H9 (cell line): ENCODE measurements around the gene ZDHHC1. TPM values are rescaled to one million over a fixed set of nuclear protein-coding genes. Genes with fewer than 3 reads are reported as not detected.

Experiments
- DNase-seq: peaks from one replicate; pipeline ENCODE4 v3.0.0-alpha.2; 2017
- H2AFZ ChIP-seq: one replicate; pipeline ENCODE4 v1.6.1; 2013; ENCODE audit warnings: mild to moderate bottlenecking, low read length, control low read depth, moderate library complexity
- H2AK5ac ChIP-seq: 2 replicates; pipeline ENCODE4 v1.6.1; 2013; ENCODE audit warnings: low read length, control low read depth, mixed read lengths; ENCODE audit not compliant: insufficient read length
- H2BK120ac ChIP-seq: one replicate; pipeline ENCODE4 v1.6.1; 2013; ENCODE audit warnings: low read depth, mild to moderate bottlenecking, low read length, control low read depth, inconsistent platforms; ENCODE audit not compliant: poor library complexity, severe bottlenecking
- H2BK12ac ChIP-seq: 2 replicates; pipeline ENCODE4 v1.6.1; 2013; ENCODE audit warnings: low read length, control low read depth, mixed read lengths, low read depth; ENCODE audit not compliant: insufficient read length
- H2BK15ac ChIP-seq: 2 replicates; pipeline ENCODE4 v1.6.1; 2013; ENCODE audit warnings: low read depth, low read length, control low read depth
- H2BK20ac ChIP-seq: one replicate; pipeline ENCODE4 v1.6.1; 2013; ENCODE audit warnings: low read depth, mild to moderate bottlenecking, low read length, control low read depth, inconsistent platforms; ENCODE audit not compliant: poor library complexity, severe bottlenecking
- H2BK5ac ChIP-seq: 2 replicates; pipeline ENCODE4 v1.6.1; 2013; ENCODE audit warnings: low read length, control low read depth, mixed read lengths; ENCODE audit not compliant: insufficient read length
- H3K14ac ChIP-seq: 2 replicates; pipeline ENCODE4 v1.6.1; 2013; ENCODE audit warnings: low read length, control low read depth; ENCODE audit not compliant: insufficient read depth
- H3K18ac ChIP-seq: 2 replicates; pipeline ENCODE4 v1.6.1; 2013; ENCODE audit warnings: low read depth, mild to moderate bottlenecking, mixed read lengths, low read length, control low read depth; ENCODE audit not compliant: insufficient read length
- H3K23ac ChIP-seq: 2 replicates; pipeline ENCODE4 v1.6.1; 2013; ENCODE audit warnings: low read length, control low read depth, mixed read lengths, low read depth; ENCODE audit not compliant: insufficient read length
- H3K23me2 ChIP-seq: 2 replicates; pipeline ENCODE4 v1.6.1; 2013; ENCODE audit warnings: low read depth, mild to moderate bottlenecking, mixed read lengths, low read length, control low read depth; ENCODE audit not compliant: insufficient read length, poor library complexity, severe bottlenecking
- H3K27ac ChIP-seq: 2 replicates; pipeline ENCODE4 v1.5.1; 2013; ENCODE audit warnings: low read length, control low read depth, mixed read lengths, low read depth; ENCODE audit not compliant: insufficient read length
- H3K27me3 ChIP-seq: 2 replicates; pipeline ENCODE4 v1.6.1; 2013; ENCODE audit warnings: low read length, control low read depth, inconsistent platforms; ENCODE audit not compliant: insufficient read depth
- H3K4ac ChIP-seq: 2 replicates; pipeline ENCODE4 v1.6.1; 2013; ENCODE audit warnings: low read depth, mild to moderate bottlenecking, control low read depth, inconsistent platforms, low read length, moderate library complexity
- H3K4me1 ChIP-seq: 2 replicates; pipeline ENCODE4 v1.6.1; 2013; ENCODE audit warnings: low read length, control low read depth, inconsistent platforms; ENCODE audit not compliant: insufficient read depth
- H3K4me2 ChIP-seq: 2 replicates; pipeline ENCODE4 v1.6.1; 2013; ENCODE audit warnings: low read length, control low read depth, mixed read lengths; ENCODE audit not compliant: insufficient read length, insufficient read depth
- H3K56ac ChIP-seq: 2 replicates; pipeline ENCODE4 v1.6.1; 2013; ENCODE audit warnings: low read depth, mild to moderate bottlenecking, mixed read lengths, low read length, control low read depth; ENCODE audit not compliant: insufficient read length
- H3K79me1 ChIP-seq: 2 replicates; pipeline ENCODE4 v1.6.1; 2013; ENCODE audit warnings: low read depth, mild to moderate bottlenecking, moderate library complexity, low read length, control low read depth, inconsistent platforms; ENCODE audit not compliant: insufficient read depth, poor library complexity, severe bottlenecking
- H3K79me2 ChIP-seq: 2 replicates; pipeline ENCODE4 v1.6.1; 2013; ENCODE audit warnings: low read length, control low read depth, inconsistent platforms; ENCODE audit not compliant: insufficient read depth
- H3K9ac ChIP-seq: 2 replicates; pipeline ENCODE4 v1.6.1; 2013; ENCODE audit warnings: low read length, control low read depth, mixed read lengths; ENCODE audit not compliant: insufficient read length; ENCODE audit errors: extremely low read depth
- H3K9me3 ChIP-seq: one replicate; pipeline ENCODE4 v1.6.1; 2013; ENCODE audit warnings: low read depth, low read length, inconsistent platforms; ENCODE audit not compliant: control insufficient read depth
- H3T11ph ChIP-seq: one replicate; pipeline ENCODE4 v1.6.1; 2013; ENCODE audit warnings: mild to moderate bottlenecking, low read length, control low read depth, inconsistent platforms
- H4K20me1 ChIP-seq: one replicate; pipeline ENCODE4 v1.6.1; 2013; ENCODE audit not compliant: control insufficient read depth, insufficient read length, insufficient read depth
- H4K5ac ChIP-seq: 2 replicates; pipeline ENCODE4 v1.6.1; 2013; ENCODE audit warnings: low read depth, mild to moderate bottlenecking, mixed read lengths, low read length, control low read depth; ENCODE audit not compliant: insufficient read length
- H4K8ac ChIP-seq: replicated peaks from 2 replicates; pipeline ENCODE4 v1.6.1; 2013; ENCODE audit warnings: low read length, control low read depth, mixed read lengths, low read depth; ENCODE audit not compliant: insufficient read length
- H4K91ac ChIP-seq: 2 replicates; pipeline ENCODE4 v1.6.1; 2013; ENCODE audit warnings: low read depth, mild to moderate bottlenecking, moderate library complexity, mixed read lengths, low read length, control low read depth; ENCODE audit not compliant: insufficient read length
- H3K27ac Mint-ChIP-seq, 3 experiments: 2 replicates in 2 of 3; 3 replicates in 1 of 3; pipeline ENCODE4 v1.8.0; 2020 to 2021; ENCODE audit warnings: mixed read lengths in 3 of 3, mild to moderate bottlenecking in 1 of 3, moderate library complexity in 1 of 3
- H3K27me3 Mint-ChIP-seq: 2 replicates; pipeline ENCODE4 v1.8.0; 2021; ENCODE audit warnings: low read depth, mild to moderate bottlenecking, moderate library complexity, mixed read lengths
- H3K36me3 Mint-ChIP-seq, 3 experiments: 2 replicates in 2 of 3; 3 replicates in 1 of 3; pipeline ENCODE4 v1.8.0; 2020 to 2021; ENCODE audit warnings: low read depth in 3 of 3, mixed read lengths in 3 of 3; ENCODE audit not compliant: insufficient read depth in 1 of 3
- H3K4me1 Mint-ChIP-seq, 2 experiments: 2 replicates each; pipeline ENCODE4 v1.8.0; 2020; ENCODE audit warnings: mixed read lengths in 2 of 2
- H3K4me3 Mint-ChIP-seq, 2 experiments: 2 replicates in 1 of 2; 3 replicates in 1 of 2; pipeline ENCODE4 v1.8.0; 2020 to 2021; ENCODE audit warnings: mild to moderate bottlenecking in 2 of 2, mixed read lengths in 2 of 2, moderate library complexity in 1 of 2
- H3K9me3 Mint-ChIP-seq, 2 experiments: 2 replicates in 1 of 2; 3 replicates in 1 of 2; pipeline ENCODE4 v1.8.0; 2020; ENCODE audit warnings: mild to moderate bottlenecking in 2 of 2, mixed read lengths in 2 of 2, moderate library complexity in 1 of 2
- CTCF ChIP-seq: fragments of 200-600 bp; sonication (generic); conservative IDR thresholded peaks from 3 replicates; pipeline ENCODE4 v1.8.0; 2021; ENCODE audit warnings: antibody characterized with exemption, mild to moderate bottlenecking
- WGBS: extraction: QIAGEN DNeasy Blood & Tissue Kit; methylation state at CpG from one replicate; pipeline ENCODE4 v1.1.7; 2013; ENCODE audit warnings: missing lambda C conversion rate, low lambda C conversion rate, mixed read lengths; ENCODE audit not compliant: insufficient read length; ENCODE audit errors: extremely low coverage; 5-methylcytosine and 5-hydroxymethylcytosine counted together
- total RNA-seq: library from RNA; stranded (reverse); gene quantifications from 2 replicates; pipeline ENCODE4 v1.2.1, GENCODE V29; 2021

The ZDHHC1 gene
- total RNA-seq, 1 experiment from 2014 or later = 3.7 TPM

GRCh38 chr16:67419931-67420330, 3.7 kb upstream of the ZDHHC1 start:
- Histone ChIP-seq H2AFZ (no peak overlapping the region), H2AK5ac (no peak overlapping the region), H3K79me1 (no peaks in the 10 kb centered on the region), H3K23ac (no peak overlapping the region), H3K9me3 (no peaks in the 10 kb centered on the region), H4K5ac (no peak overlapping the region), H3K18ac (no peak overlapping the region), H3K4ac (no peak overlapping the region), H4K91ac (no peak overlapping the region), H3K14ac (no peak overlapping the region), H2BK5ac (no peak overlapping the region), H3K9ac (no peak overlapping the region), H2BK20ac (no peak overlapping the region), H2BK120ac (no peak overlapping the region), H3K4me1 (peaks cover 18% of the 10 kb centered on the region), H2BK12ac (no peak overlapping the region), H3T11ph (no peak overlapping the region), H3K79me2 (no peaks in the 10 kb centered on the region), H3K56ac (no peak overlapping the region), H3K27me3 (no peaks in the 10 kb centered on the region; the same call in 1 of the 2 replicates), H3K23me2 (peaks cover 11% of the 10 kb centered on the region), H2BK15ac (no peak overlapping the region), H4K8ac (no peak overlapping the region), H4K20me1 (no peaks in the 10 kb centered on the region), H3K4me2 (no peak overlapping the region), H3K27ac (no peak overlapping the region)
- TF ChIP-seq CTCF = peak; percentile 32; the same call in 2 of the 3 replicates
- DNase-seq = no peak
- H3K4me1 Mint-ChIP-seq = peaks cover 41 to 44% of the 10 kb centered on the region in 2 experiments
- no CpG with 5 or more reads among the region's 3 CpGs for WGBS
- no peak overlapping the region for H3K4me3 Mint-ChIP-seq
- H3K27me3 Mint-ChIP-seq = peaks cover 6% of the 10 kb centered on the region
- H3K27ac Mint-ChIP-seq = no peak overlapping the region
- peaks cover 0 to 4% (median 2%) of the 10 kb centered on the region in 3 experiments; a peak in 1 of 7 replicates for H3K36me3 Mint-ChIP-seq
- peaks cover 2 to 5% of the 10 kb centered on the region in 2 experiments; a peak in 3 of 5 replicates for H3K9me3 Mint-ChIP-seq
